ENCODE results near the gene FGD4. TPM values are rescaled to one million over a fixed set of nuclear protein-coding genes. Genes with fewer than 3 reads are reported as not detected.
A peak's percentile ranks its signal among the peaks of the same experiment; 100 is the strongest.

The FGD4 gene
- total RNA-seq, 2 donors from 2014 or later = 24.3 to 49.3 TPM

DNA sequence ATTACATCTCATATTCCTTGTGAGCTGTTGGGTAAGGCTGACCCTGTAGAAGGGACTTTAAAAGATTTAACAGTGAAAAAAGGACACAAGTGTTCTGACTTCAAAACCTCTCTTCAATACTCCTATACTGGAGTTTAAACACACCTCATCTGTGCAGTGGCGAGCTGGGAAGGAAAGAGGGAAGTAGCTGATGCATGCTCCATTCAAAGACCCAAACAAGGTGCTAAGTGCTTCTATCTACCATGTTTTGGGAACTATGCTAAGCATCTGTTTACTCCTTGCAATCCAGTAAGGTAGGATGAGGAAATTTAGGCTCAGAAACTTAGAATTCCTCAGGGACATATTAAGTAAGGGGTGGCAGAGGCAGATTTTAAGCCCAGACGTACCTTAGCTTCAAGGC is 263.3 kb downstream of the FGD4 start:
- no peak for DNase-seq (ENCODE audit: low spot score)
- Histone ChIP-seq H3K27me3 (replicated peaks; ENCODE audit: insufficient read depth) (no peaks in the 10 kb centered on the region), H3K36me3 (no peaks in the 10 kb centered on the region), H3K27ac (no peak overlapping the region), H3K9me3 (no peaks in the 10 kb centered on the region), H3K4me1 (replicated peaks) (no peaks in the 10 kb centered on the region), H3K4me3 (no peak overlapping the region)
- intact Hi-C loops (cut with DNase I) = no loop called here
- WGBS = 89% methylated on average over 2 of the region's 2 CpGs
- TF ChIP-seq, protein P1, sequence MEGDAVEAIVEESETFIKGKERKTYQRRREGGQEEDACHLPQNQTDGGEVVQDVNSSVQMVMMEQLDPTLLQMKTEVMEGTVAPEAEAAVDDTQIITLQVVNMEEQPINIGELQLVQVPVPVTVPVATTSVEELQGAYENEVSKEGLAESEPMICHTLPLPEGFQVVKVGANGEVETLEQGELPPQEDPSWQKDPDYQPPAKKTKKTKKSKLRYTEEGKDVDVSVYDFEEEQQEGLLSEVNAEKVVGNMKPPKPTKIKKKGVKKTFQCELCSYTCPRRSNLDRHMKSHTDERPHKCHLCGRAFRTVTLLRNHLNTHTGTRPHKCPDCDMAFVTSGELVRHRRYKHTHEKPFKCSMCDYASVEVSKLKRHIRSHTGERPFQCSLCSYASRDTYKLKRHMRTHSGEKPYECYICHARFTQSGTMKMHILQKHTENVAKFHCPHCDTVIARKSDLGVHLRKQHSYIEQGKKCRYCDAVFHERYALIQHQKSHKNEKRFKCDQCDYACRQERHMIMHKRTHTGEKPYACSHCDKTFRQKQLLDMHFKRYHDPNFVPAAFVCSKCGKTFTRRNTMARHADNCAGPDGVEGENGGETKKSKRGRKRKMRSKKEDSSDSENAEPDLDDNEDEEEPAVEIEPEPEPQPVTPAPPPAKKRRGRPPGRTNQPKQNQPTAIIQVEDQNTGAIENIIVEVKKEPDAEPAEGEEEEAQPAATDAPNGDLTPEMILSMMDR (IDR thresholded peaks at IDR 0.05) = no peak
- no peak for TF ChIP-seq POLR2A (IDR thresholded peaks at IDR 0.05)
- TF ChIP-seq POLR2AphosphoS5 (IDR thresholded peaks at IDR 0.05) = no peak

DNA sequence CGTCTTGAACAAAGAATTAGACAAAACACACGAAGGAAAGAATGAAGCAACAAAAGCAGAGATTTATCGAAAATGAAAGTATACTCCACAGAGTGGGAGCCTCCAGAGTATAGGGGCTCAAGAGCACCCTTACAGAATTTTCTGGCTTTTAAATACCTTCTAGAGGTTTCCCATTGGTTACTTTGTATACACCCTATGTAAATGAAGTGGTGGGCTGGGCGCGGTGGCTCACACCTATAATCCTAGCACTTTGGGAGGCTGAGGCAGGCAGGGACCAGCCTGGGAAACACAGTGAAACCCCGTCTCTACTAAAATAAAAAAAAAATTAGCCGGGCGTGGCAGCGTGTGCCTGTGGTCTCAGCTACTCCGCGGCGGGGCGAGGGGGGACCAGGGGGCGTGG is 266.7 kb downstream of the FGD4 start:
- intact Hi-C loops (cut with DNase I) = no loop called here
- TF ChIP-seq POLR2AphosphoS5 (IDR thresholded peaks at IDR 0.05) (no peak), POLR2A (IDR thresholded peaks at IDR 0.05) (no peak)
- TF ChIP-seq, protein P1 (IDR thresholded peaks at IDR 0.05) = no peak
- Histone ChIP-seq H3K9me3 (no peaks in the 10 kb centered on the region), H3K4me3 (no peak overlapping the region), H3K36me3 (no peaks in the 10 kb centered on the region), H3K27me3 (replicated peaks; ENCODE audit: insufficient read depth) (no peaks in the 10 kb centered on the region), H3K4me1 (replicated peaks) (no peaks in the 10 kb centered on the region), H3K27ac (no peak overlapping the region)
- DNase-seq (ENCODE audit: low spot score) = no peak
- WGBS = 85% methylated on average over 14 of the region's 14 CpGs

DNA sequence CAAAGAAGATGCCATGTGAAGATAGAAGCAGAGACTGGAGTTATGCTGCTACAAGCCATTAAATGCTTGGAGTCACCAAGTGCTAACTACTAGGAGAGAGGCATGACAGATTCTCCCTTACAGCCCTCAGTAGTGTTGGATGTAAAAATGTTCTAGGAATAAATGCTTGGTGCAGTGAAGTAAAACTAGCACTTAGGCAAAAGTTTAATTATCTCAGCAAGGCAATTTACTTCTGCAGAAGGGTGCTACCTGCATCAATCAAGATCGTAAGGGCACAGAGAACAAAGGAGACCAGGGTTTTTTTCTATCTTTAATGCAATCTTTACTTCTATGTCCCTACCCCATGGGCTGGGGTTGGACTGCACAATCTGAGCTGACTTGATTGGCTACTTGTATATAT is 270.2 kb downstream of the FGD4 start:
- WGBS = 91% methylated on average over 1 of the region's 1 CpG
- intact Hi-C loops (cut with DNase I) = no loop called here

DNA sequence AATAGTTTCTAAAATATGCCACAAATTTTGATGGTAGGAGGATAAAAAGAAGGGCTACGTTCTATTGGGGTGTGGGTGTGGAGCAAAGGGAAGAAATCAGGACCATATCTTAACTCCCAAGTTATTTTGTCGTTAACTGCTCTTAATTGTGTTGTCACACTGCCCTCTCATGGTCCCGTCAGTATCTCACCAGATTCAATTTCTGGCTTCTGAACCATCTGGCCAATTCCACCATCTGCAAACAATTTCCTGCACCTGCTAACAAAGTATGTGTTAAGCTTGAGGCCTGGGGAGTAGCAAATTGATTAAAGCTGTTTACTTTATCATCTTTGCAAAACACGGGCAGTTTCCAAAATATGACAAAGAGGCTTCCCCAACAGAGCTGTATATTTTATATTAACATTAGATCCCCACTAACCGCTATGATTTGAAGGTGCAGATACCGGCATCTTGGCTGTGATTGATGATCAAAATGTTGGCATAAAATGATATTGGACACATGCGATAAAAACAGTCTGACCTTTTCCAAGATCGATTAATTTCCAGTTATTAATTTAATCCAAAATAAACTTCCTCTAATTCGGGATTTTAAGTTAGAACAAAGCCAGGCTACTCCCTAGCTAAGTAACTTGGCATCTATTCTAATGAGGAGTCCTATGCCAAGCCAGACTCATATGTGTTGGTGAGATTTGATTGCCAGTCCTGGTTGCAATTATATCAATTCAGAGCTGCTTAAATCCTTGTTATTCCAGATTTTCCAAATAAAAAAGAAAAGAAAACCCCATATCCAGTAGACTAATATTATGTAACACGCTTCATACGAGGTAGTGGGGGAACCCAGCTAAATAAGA is 272.8 kb downstream of the FGD4 start:
- Histone ChIP-seq H3K4me3 (no peak overlapping the region), H3K36me3 (no peaks in the 10 kb centered on the region), H3K4me1 (replicated peaks) (no peaks in the 10 kb centered on the region), H3K27me3 (replicated peaks; ENCODE audit: insufficient read depth) (no peaks in the 10 kb centered on the region), H3K27ac (no peak overlapping the region), H3K9me3 (no peaks in the 10 kb centered on the region)
- peak; percentile 32 for DNase-seq (ENCODE audit: low spot score)
- intact Hi-C loops (cut with DNase I) = loop anchor here (10.0 kb wide), 2 partner anchors 307 to 1017 kb away; partner anchors contain the start of gene ETFBKMT
- TF ChIP-seq POLR2AphosphoS5 (IDR thresholded peaks at IDR 0.05) (peak; percentile 33), POLR2A (IDR thresholded peaks at IDR 0.05) (no peak)
- TF ChIP-seq, protein P1 (IDR thresholded peaks at IDR 0.05) = peak in 3 of 4 experiments; percentile 49 to 58 (median 52)
- 42% methylated on average over 11 of the region's 11 CpGs for whole genome bisulfite sequencing

More for the DNA sequence above, 270.2 kb downstream of the FGD4 start:
- no peak for DNase-seq (ENCODE audit: low spot score)
- Histone ChIP-seq H3K27ac (no peak overlapping the region), H3K4me1 (replicated peaks) (no peaks in the 10 kb centered on the region), H3K4me3 (no peak overlapping the region), H3K27me3 (replicated peaks; ENCODE audit: insufficient read depth) (no peaks in the 10 kb centered on the region), H3K36me3 (no peaks in the 10 kb centered on the region), H3K9me3 (no peaks in the 10 kb centered on the region)
- TF ChIP-seq, protein P1 (IDR thresholded peaks at IDR 0.05) = no peak
- TF ChIP-seq POLR2A (IDR thresholded peaks at IDR 0.05) (no peak), POLR2AphosphoS5 (IDR thresholded peaks at IDR 0.05) (no peak)

All from prostate gland (tissue), 2 donors.